Suprapubic skin (tissue), 4 donors: ENCODE data around the gene CAMK2D. TPM values are rescaled to one million over a fixed set of nuclear protein-coding genes. Genes with fewer than 3 reads are reported as not detected.

ENCODE experiments used
- DNase-seq, 2 donors: peaks; one replicate each; pipeline ENCODE4 v3.0.0-alpha.2; 2019; ENCODE audit warnings: low spot score in 2 of 2
- H3K27ac ChIP-seq: fragments of 200-600 bp; sonication (generic); one replicate; pipeline ENCODE4 v1.5.1; 2019
- H3K27me3 ChIP-seq: fragments of 200-600 bp; sonication (generic); one replicate; pipeline ENCODE4 v1.5.1; 2019
- H3K36me3 ChIP-seq: fragments of 200-600 bp; sonication (generic); one replicate; pipeline ENCODE4 v1.5.1; 2019
- H3K4me1 ChIP-seq: fragments of 200-600 bp; sonication (generic); one replicate; pipeline ENCODE4 v1.5.1; 2019
- H3K4me3 ChIP-seq: fragments of 200-600 bp; sonication (generic); one replicate; pipeline ENCODE4 v1.5.1; 2019; ENCODE audit warnings: mild to moderate bottlenecking
- H3K9me3 ChIP-seq: fragments of 200-600 bp; sonication (generic); one replicate; pipeline ENCODE4 v1.5.1; 2019
- CTCF ChIP-seq, 2 donors: fragments of 200-600 bp in 1 of 2; fragments of 450-650 bp in 1 of 2; sonication (generic) in 1 of 2; IDR thresholded peaks; one replicate each; pipeline ENCODE4 v1.5.1; 2016 to 2019; ENCODE audit warnings: antibody characterized with exemption in 2 of 2, mild to moderate bottlenecking in 1 of 2, moderate library complexity in 1 of 2
- EP300 ChIP-seq: sonication (generic); formaldehyde crosslinking; IDR thresholded peaks from one replicate; pipeline ENCODE4 v1.6.1; 2017; ENCODE audit warnings: antibody characterized with exemption
- POLR2A ChIP-seq, 2 donors: fragments of 450-650 bp; IDR thresholded peaks; one replicate each; pipeline ENCODE4 v1.6.1; 2017; ENCODE audit warnings: antibody characterized with exemption in 2 of 2, mild to moderate bottlenecking in 2 of 2, moderate library complexity in 2 of 2
- POLR2AphosphoS5 ChIP-seq, 3 donors: sonication (generic); formaldehyde crosslinking; IDR thresholded peaks; one replicate each; pipeline ENCODE4 v1.6.1; 2017; ENCODE audit warnings: antibody characterized with exemption in 3 of 3
- WGBS: methylation state at CpG from one replicate; pipeline ENCODE4 v1.1.5; 2018; 5-methylcytosine and 5-hydroxymethylcytosine counted together
- total RNA-seq, 4 donors: library from RNA; depleted of rRNA; stranded (reverse); fragments of >200 nt; gene quantifications; one replicate each; pipeline ENCODE4 v1.1.0, GENCODE V29; 2016

The CAMK2D gene
- total RNA-seq, 4 donors from 2014 or later, result 21.5 to 38.2 (median 30.5) TPM

GRCh38 chr4:113695328-113696169 is 66.0 kb downstream of the CAMK2D start:
- TF ChIP-seq EP300, result no peak
- no peak for TF ChIP-seq CTCF (IDR thresholded peaks at IDR 0.05)
- no peak for TF ChIP-seq POLR2AphosphoS5 (IDR thresholded peaks at IDR 0.05)
- WGBS, result 96% methylated on average over 3 of the region's 3 CpGs
- DNase-seq, result no peak
- no peak overlapping the region for H3K4me3 ChIP-seq
- H3K27me3 ChIP-seq, result no peaks in the 10 kb centered on the region
- H3K4me1 ChIP-seq, result peaks cover 12% of the 10 kb centered on the region
- no peaks in the 10 kb centered on the region for H3K9me3 ChIP-seq
- no peak overlapping the region for H3K27ac ChIP-seq
- no peaks in the 10 kb centered on the region for H3K36me3 ChIP-seq

GRCh38 chr4:113694008-113694407 is 67.5 kb downstream of the CAMK2D start:
- Histone ChIP-seq H3K27ac (no peak overlapping the region), H3K4me1 (peaks cover 9% of the 10 kb centered on the region), H3K4me3 (no peak overlapping the region), H3K27me3 (no peaks in the 10 kb centered on the region), H3K9me3 (no peaks in the 10 kb centered on the region), H3K36me3 (no peaks in the 10 kb centered on the region)
- DNase-seq, result no peak
- 94% methylated on average over 2 of the region's 2 CpGs for WGBS
- no peak for TF ChIP-seq POLR2A (IDR thresholded peaks at IDR 0.05)
- no peak for TF ChIP-seq CTCF (IDR thresholded peaks at IDR 0.05)
- TF ChIP-seq POLR2AphosphoS5 (IDR thresholded peaks at IDR 0.05), result no peak

- Histone ChIP-seq H3K9me3 (no peaks in the 10 kb centered on the region), H3K4me1 (peaks cover 9% of the 10 kb centered on the region), H3K36me3 (no peaks in the 10 kb centered on the region), H3K27ac (no peak overlapping the region), H3K27me3 (no peaks in the 10 kb centered on the region), H3K4me3 (no peak overlapping the region)
- no peak for DNase-seq
- 61% methylated on average over 3 of the region's 3 CpGs for WGBS
- TF ChIP-seq POLR2AphosphoS5 (IDR thresholded peaks at IDR 0.05), result no peak
- TF ChIP-seq POLR2A (IDR thresholded peaks at IDR 0.05), result no peak
- no peak for TF ChIP-seq CTCF (IDR thresholded peaks at IDR 0.05)
- no peak for TF ChIP-seq EP300
Observed at GRCh38 chr4:113692809-113693411, 68.6 kb downstream of the CAMK2D start.

- no peak for TF ChIP-seq EP300
- no peak for TF ChIP-seq POLR2AphosphoS5 (IDR thresholded peaks at IDR 0.05)
- no peak for TF ChIP-seq POLR2A (IDR thresholded peaks at IDR 0.05)
- no peak for TF ChIP-seq CTCF (IDR thresholded peaks at IDR 0.05)
- no peak for DNase-seq
- H3K36me3 ChIP-seq, result no peaks in the 10 kb centered on the region
- H3K9me3 ChIP-seq, result no peaks in the 10 kb centered on the region
- WGBS, result 87% methylated on average over 2 of the region's 2 CpGs
- H3K4me3 ChIP-seq, result no peak overlapping the region
- no peak overlapping the region for H3K27ac ChIP-seq
- no peaks in the 10 kb centered on the region for H3K27me3 ChIP-seq
- H3K4me1 ChIP-seq, result peaks cover 9% of the 10 kb centered on the region
Observed at GRCh38 chr4:113691676-113692075, 69.9 kb downstream of the CAMK2D start.

- no peak for DNase-seq
- TF ChIP-seq POLR2AphosphoS5 (IDR thresholded peaks at IDR 0.05) (no peak), CTCF (IDR thresholded peaks at IDR 0.05) (no peak), EP300 (no peak), POLR2A (IDR thresholded peaks at IDR 0.05) (no peak)
- H3K27ac ChIP-seq, result no peak overlapping the region
- no peaks in the 10 kb centered on the region for H3K27me3 ChIP-seq
- 77% methylated on average over 1 of the region's 1 CpG for WGBS
- H3K4me1 ChIP-seq, result peaks cover 14% of the 10 kb centered on the region
- H3K9me3 ChIP-seq, result no peaks in the 10 kb centered on the region
- no peaks in the 10 kb centered on the region for H3K36me3 ChIP-seq
- no peak overlapping the region for H3K4me3 ChIP-seq
Observed at GRCh38 chr4:113689394-113689793, 72.1 kb downstream of the CAMK2D start.
